ENCODE measurements around the gene RYR3. TPM values are rescaled to one million over a fixed set of nuclear protein-coding genes. Genes with fewer than 3 reads are reported as not detected.

The RYR3 gene
- total RNA-seq, 1 donor from 2014 or later: not detected

DNA sequence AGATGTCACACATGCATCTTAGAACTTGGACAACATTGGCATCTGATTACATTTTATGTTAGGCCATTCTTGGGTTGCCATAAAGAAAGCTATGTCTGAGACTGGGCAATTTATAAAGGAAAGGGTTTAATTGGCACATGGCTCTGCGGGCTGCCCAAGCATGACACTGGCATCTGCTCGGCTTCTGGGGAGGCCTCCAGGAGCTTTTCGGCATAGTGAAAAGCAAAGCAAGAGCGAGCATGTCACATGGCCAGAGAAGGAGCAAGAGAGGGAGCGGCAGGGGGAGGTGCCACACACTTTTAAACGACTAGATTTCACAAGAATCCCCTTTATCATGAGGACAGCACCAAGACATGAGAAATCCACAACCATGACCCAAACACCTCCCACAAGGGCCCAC lies 11.3 kb downstream of the RYR3 start:
- DNase-seq: no peak

DNA sequence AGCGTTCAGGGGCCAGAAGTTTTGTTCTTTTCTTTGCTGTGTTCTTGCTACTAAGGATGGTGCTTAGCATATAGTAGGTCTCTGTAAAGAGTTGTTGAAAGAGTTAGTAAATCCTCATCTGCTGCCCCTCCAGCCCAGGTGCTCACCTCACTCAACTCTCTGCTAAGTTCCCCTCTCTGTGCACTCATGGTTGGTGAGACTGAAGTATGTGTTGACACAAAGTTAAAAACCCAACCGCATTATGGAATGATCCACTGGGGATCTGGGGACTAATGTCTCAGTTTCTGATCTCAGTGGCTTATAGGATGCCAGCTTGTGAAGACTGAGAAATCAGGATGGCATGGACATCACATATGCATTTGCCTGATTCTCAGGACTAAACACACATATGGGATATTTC lies 13.8 kb downstream of the RYR3 start:
- no peak for DNase-seq

DNA sequence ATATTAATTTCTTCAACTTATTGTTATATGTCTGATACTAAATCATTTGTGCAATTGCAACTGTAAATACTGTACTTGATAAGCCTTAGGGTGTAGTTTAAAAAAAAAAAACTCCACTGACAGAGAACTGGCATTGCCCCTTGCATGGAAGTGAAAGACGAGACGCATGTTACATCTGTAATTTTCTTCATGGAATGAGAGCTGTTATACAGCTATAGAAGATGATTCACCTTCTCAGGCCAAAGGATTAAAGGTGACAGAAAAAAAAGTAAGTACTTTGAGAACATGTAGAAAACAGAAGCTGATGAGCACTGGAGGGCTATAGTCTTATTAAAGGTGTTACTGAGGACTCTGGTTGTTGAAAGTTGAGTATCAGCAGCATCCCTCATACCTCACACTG lies 16.1 kb downstream of the RYR3 start:
- no peak for DNase-seq

DNA sequence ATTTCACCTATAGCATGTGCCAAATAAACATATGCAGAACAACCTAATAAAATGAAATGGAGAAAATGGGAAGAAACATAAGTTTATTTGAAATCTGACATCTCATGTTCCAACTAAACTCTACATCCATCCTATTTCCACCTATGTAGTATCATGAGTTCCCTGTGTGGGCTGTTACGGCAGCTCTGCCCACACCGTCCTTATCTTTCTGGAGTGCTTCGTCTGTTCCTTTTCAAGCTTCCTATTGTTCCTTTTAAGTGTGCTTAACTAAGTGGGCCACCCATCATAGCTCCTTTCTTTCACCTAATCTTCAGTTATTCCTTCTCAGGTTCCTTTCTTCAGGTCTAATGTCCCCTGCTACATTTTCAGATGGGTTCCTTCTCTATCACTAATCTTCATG lies 17.3 kb downstream of the RYR3 start:
- DNase-seq: no peak

DNA sequence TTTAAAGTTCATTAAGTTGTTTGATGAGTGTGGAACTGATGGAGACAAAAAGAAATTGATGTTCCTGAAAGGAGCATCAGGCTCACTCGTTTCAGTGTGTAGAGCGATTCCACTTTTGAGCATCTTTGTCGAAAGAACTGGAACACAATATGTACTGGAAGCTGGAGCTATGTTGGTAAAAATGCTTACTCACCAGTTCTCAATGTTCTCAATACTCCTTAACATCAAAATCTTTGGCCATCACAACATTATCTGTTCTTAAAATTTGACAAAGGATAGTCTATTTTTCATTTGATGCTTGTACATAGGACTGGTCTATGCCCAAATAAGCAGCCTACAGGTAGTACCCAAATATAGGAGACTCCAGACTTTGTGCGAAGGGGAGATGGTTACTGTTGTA lies 18.7 kb downstream of the RYR3 start:
- DNase-seq: no peak

DNA sequence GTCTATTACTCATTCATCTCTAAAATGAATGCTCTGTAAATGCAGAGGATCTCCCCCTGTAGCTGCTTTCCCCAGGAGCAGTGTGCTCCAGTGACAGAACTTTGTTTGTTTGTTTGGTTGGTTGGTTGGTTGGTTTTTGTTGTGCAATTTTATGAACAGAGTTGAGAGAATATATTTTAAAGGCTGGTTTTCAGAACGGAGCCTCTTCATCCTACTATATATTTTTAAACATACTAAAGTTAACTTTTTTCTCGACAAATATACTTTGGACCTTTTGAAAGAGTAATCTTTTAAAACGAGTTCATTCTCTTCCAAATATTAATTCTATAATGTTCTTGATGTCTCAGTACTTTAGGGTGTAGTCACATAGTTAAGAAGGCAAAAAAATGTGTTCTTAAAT lies 20.2 kb downstream of the RYR3 start:
- no peak for DNase-seq

DNA sequence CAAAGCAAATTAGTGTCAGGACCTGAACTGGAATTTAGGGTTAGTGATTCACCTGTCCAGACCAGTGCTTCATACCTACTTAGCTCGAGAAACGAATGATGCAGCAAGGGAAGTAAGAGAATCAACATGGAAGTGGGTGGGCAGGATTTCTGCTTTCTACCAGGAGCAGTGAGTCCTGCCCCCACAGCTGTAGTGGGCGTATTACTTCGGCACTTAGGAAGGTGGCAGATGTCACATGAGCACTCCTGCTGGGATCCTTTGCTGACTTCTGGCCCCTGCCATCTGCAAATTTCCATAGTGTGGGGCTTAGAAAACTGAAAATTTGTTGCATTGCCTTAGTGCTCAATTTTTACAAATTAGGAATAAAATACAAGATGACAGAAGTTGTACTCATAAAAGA lies 31.2 kb downstream of the RYR3 start:
- no peak for DNase-seq

DNA sequence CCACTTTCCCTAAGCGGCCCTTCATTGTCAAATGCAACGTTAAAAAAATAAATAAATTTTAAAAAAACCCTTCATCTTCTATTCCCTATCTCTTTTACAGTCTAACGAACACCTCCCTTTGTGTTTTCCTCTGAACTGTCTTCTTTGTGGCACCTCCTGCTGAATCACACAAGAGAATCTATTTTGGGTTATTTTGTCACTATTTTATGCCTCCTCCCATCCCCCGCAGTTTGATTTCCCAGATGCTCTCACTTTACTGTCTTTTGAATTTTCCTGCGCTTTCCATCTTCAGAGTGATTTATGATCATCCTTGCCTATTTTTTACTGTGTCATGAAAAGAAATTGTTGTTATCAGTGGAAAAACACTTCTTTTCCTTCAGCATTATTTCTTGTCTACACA lies 32.5 kb downstream of the RYR3 start:
- no peak for DNase-seq

DNA sequence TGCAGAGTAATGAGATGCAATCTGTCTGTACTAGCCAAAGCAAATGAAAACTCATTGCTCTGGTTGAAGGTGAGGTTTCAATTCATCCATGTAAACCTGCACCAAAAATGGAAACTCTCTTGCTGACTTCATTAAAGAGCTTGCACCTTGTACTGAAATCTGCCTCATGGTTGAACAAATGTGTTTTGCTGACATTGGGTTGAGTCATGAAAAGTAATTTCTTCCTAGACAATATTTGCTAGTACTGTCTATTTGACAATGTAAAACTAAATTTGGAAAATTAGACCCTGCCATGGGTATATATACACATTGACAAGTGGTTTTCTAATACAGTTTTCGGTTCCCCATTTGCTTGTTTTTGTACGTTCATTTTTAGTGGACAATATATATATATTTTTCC lies 33.3 kb downstream of the RYR3 start:
- no peak for DNase-seq

DNA sequence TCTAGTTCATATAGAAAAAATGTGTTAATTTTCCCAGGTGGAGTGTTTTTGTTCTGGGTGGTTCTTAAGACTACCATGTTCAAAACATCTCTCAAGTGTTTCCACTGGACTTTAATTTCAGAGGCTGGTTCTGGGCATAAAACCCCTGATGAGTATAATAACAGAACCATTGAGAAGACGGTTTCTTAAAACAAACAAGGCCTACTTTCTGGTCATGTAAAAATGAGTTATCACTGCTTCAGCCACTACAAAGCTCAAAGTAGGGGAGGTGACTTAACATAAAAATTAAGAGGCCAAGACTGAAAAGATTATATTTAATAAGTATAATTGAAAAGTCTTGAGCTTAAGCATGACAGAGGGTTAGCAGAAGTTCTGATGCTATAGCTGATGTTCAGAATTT lies 33.8 kb downstream of the RYR3 start:
- no peak for DNase-seq

DNA sequence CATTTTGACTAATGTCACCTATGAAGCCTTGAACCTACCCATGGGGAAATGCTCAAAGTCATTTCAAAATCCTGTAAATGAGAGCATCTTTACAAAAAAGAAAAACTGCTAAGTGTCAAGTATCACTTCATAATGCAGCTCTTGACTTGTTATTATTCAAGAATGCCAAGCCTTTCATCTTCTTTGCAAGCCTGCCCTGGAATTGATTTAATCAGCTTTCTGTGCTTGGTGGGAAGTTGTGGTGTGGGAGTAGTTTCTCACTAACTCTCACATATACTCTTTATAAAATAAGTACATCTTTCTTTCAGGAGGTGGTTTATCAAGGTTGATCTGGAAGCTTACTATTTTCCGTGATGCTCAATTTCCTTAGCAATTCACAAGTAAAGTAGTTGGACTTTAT lies 43.6 kb downstream of the RYR3 start:
- DNase-seq: no peak

DNA sequence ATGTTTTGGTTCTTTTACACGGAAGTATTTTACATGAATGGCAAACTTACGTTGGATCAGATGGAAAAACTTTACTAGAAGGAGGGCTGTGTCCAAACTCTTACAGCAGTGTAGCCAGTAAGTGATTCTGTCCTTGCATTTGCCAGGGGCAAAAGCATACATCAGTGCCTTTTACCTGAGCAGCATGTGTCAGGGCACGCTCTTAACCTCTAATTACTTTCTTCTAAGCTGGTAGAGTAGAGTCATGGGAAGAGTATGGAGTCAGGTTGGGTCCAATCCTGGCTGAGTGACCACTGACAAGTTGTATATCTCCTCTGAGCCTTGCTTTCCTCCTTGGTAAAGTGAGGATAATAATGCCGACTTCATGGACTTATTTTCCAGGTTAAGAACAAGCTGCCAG lies 47.1 kb downstream of the RYR3 start:
- no peak for DNase-seq

DNA sequence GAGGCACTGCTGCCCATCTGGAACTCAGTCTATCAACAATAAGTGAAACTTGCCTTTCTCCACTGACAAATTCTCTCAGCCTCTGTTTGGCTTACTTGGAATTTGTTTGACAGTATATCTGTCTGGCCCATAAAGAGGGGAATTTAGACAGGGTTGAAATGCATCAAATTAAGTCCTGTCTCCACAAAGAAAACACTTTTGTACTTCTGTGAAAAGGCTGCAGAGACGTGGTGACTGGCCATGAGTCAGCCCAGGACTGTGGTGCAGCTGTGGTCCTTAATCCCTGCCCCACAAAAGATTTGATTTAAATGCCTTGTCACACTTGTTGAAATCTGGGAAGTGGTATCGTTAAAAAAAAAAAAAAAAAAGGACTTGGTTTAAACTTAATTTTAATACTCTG lies 47.5 kb downstream of the RYR3 start:
- no peak for DNase-seq

DNA sequence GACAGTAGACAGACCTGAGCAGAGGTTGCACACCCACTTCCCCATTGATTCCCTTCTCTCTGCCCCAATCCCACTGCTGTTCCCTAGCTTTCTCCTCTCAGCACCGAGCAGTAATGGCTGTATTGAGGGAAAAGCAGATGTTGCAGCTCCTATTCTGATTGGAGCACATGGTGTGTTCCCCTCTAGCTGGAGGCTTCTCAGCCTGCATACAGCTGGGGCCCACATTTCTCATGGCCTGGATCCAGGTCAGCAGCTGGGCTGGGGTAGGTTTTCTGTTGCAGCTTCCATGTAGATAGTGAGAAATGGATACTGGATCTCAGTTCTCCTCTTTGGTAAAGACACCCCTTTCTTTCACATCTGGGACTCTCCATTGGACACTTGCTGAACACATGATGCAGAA lies 50.1 kb downstream of the RYR3 start:
- DNase-seq: no peak

DNA sequence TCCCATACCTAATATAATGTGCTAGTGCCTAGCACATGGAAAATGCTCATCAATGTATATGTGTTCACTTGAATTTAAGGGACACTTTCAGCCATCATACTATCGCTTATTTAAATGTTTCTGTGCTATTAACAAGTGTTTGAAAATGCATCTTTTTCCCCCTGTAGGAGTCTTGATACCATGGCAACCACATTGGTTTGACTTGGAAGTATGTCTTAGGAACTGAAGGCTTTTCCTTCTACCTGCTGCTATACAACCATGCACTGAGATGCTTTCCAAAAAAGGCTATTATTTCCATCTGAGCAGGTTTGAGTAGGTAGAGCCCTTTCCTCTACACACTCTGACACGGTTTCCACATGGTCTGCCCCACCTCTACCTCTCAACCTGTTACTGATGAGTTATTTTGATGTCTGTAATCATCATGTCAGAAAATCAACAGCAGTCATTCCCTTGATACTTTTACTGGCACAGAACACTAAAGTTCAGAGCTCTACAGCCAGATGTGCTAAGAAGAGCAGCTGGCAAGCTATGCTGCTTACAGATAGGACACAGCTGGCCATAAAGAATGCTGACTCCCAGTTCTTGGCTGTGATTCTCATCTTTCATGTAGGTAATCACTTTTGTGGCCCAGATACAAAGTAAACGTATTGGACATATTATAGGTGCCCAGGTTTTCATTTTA lies 59.3 kb downstream of the RYR3 start:
- no peak for DNase-seq

DNA sequence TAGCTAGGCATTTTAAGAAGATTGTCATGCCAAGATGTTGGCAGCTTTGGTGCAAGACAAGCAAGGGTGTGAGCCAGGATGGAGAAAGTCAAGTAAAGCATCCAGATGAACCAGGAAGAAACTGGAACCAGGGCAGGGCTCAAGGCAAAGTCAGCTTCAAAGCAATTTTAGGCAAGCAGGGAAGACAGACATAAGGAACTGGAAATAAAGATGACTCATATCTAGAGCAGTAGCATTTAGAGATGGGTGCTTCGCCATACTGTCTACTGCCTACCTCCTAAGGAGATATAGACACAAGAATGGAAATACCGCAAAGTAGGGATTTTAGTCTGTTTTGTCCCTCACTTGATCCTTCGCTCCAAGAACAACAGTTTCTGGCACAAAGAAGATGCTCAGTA lies 59.9 kb downstream of the RYR3 start:
- no peak for DNase-seq

DNA sequence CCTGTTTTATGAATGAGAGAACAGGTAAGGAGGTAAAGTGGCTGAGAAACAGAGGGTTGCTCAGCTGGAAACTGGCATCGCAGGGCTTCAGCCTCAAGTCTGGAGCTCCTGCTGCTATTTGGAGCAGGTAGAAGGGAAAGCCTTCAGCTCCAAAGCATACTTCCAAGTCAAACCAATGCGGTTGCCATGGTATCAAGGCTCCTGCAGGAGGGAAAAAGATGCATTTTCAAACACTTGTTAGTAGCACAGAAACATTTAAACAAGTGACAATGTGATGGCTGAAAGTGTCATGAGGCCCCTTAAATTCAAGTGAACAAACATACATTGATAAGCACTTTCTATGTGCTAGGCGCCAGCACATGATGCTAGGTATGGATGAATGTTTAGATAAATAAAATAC lies 60.4 kb downstream of the RYR3 start:
- no peak for DNase-seq

DNA sequence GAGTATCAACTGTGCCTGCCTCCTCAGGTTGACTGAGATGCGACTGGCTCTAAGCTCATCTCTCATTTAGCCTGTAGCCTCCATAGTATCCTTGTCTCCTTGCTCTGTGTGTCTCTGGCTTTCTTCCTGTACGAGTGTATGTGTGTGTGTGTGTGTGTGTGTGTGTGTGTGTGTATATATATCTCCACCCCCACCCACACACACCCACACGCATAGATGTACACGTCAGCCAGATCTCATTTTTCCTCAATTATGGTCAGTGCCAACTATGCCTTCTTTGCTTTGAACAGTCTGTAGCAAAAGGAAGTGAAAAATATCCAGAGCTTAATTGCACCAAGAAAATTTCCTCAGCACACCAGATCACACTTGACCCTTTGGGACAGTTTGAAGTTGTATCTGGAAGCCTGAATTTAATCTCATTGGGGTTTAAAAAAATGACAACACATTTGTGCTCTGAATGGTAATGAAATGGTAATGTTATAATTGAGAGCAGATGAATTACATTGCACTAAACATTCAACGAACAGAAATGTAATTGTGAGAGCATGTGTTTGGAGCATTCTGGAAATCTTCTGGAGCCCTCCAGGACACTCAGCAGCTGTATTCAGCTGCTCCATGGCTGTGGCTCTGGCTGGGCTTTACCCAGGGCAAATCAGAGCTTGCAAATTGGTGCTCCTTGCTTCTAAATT lies 63.6 kb downstream of the RYR3 start:
- DNase-seq: no peak

DNA sequence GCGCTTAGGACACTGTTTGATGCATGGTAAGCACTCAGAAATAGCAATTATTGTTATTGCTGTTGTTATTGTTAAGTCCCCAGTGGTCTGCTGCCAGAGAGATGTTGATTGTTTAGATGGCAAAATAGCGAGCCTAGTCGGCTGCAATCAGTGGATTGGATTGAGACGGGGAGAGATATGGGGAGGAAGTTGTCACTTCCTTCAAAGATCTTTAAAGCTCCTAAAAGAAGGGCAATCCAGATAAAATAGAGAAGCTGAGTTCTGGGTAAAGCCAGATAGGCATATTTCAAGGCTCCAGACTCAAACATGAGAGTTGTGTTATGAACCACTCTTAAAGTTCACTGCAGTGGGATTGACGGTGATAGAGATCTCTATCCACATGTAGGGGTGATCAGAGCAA lies 64.5 kb downstream of the RYR3 start:
- DNase-seq: no peak

DNA sequence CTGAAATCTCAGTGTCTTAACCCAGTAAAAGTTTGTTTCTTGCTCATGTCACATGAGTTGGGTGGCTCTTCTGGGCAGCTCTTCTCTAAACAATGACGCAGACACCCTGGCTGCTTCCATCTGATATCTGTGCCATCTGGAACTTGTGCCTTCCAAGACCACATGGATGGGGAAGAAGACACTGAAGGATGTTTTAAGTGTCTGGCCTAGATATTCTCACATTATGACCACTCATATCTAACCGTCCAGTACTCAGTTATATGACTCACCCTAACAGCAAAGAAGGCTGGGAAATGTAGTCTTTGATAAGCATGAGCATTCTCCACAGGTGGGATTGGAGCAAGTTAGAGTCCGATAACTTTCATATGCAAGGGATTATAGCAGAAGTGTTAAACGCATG lies 66.4 kb downstream of the RYR3 start:
- DNase-seq: no peak

DNA sequence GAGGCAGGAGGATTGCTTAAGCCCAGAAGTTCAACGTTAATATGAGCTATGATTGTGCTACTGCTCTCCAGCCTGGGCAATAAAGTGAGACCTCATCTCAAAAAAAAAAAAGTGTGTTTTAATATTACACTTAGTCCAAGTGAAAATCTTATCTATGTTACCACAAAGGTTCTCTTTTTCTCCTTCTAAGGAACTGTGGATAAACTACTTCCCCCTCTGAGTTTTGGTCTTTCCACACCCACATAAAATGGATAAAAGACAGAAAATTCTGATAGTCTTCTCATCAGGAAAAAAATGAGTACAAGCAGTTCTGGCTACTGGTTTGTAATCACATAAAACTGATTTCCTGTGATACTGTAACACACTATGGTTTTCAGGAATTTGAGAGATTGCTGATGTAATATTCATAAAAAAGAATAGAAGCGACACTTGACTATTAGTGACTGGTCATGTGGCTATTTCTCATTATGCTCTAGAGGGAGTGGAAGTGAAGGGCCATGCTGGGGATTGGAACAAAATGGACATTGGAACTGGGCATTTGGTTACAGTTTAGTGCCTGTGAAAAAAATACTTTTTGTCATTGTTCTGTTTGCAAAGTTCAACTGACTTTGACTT lies 68.2 kb downstream of the RYR3 start:
- DNase-seq: no peak

DNA sequence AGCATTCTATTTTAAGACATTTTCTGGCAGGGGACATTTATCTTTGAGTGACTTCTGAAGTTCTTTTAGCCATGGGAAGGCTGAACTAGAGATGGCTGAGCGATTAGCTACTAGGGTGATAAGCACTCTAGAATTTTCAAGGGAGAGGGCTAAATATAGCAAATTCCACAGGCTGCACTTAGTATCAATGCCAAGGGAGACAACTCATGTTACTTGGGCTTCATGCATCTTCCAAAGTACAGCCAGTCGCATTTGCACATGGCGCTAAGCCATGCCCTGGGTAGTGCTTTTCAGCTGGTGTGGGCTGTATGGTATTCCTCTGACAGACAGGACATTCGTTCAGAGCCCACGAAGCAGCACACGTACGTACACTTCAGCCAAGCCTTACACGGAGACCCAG lies 69.6 kb downstream of the RYR3 start:
- DNase-seq: no peak

DNA sequence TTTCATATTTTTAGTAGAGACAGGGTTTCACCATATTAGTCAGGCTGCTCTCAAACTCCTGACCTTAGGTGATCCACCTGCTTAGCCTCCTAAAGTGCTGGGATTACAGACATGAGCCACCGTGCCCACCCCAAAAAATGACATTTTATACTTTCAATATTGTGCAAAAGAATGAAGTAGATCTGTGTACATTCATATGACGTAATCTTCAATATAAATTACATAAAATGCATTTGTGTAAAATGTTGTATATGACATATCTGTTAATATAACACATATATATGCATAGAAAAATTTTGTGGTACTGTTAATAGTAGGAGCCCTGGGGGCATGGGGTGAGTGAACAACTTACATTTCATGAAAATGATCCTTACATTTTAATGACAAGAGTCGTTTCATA lies 71.7 kb downstream of the RYR3 start:
- DNase-seq: no peak

DNA sequence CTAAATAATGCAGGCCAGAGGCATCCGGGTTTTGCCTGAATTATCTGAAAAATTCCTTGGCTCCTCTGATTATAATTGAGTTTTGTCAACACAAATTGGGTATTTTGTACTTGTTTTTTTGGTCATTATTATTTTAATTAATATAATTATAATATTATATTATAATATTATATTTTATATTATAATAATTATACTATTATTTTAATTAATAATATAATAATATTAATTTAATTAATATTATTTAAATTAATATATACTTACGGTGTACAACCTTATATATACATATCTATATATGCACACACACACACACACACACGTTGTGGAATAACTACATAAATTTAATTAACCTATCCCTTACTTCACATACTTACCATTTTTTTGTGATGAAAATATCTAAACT lies 73.5 kb downstream of the RYR3 start:
- DNase-seq: no peak

DNA sequence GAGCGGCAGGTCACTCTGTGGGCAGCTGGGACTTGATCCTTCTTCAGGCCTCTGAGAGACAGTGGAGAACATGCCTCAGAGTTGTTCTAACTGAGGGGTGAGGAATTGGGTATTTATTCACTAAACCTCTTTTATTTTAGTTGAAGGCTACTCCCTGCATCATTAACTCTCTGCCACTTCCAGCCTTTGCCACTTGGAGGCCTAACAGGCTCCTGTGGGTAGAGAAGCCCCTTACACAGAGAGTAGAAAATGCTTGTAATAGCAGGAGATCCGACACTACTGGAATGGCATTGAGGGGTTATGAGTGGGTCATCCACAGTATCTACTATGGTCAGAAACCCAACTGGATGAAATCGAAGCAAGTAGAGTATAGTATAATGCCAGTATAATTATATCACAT lies 81.7 kb downstream of the RYR3 start:
- DNase-seq: no peak
